Type B pancreatic cell (in vitro differentiated cells): Measurements from ENCODE around the gene ARMH4. TPM values are rescaled to one million over a fixed set of nuclear protein-coding genes. Genes with fewer than 3 reads are reported as not detected.

ENCODE experiments used
- DNase-seq: peaks from one replicate; pipeline ENCODE4 v3.0.0; 2021; ENCODE audit warnings: mixed read lengths; ENCODE audit not compliant: unreplicated experiment; ENCODE audit errors: extremely low spot score
- H3K27ac Mint-ChIP-seq: 2 replicates; pipeline ENCODE4 v1.8.0; 2021; ENCODE audit warnings: mild to moderate bottlenecking, mixed read lengths
- H3K27me3 Mint-ChIP-seq: 2 replicates; pipeline ENCODE4 v1.8.0; 2021; ENCODE audit warnings: mixed read lengths
- H3K36me3 Mint-ChIP-seq: 2 replicates; pipeline ENCODE4 v1.8.0; 2021; ENCODE audit warnings: mixed read lengths
- H3K4me1 Mint-ChIP-seq: one replicate; pipeline ENCODE4 v1.8.0; 2021; ENCODE audit warnings: mixed read lengths; ENCODE audit not compliant: unreplicated experiment
- H3K4me3 Mint-ChIP-seq: 2 replicates; pipeline ENCODE4 v1.8.0; 2021; ENCODE audit warnings: mild to moderate bottlenecking, mixed read lengths
- H3K9me3 Mint-ChIP-seq: 2 replicates; pipeline ENCODE4 v1.8.0; 2021; ENCODE audit warnings: mixed read lengths
- CTCF ChIP-seq: fragments of 200-600 bp; sonication (generic); conservative IDR thresholded peaks from 2 replicates; pipeline ENCODE4 v1.5.0; 2021; ENCODE audit warnings: antibody characterized with exemption, mild to moderate bottlenecking
- total RNA-seq: library from RNA; stranded (reverse); gene quantifications from 2 replicates; pipeline ENCODE4 v1.2.1, GENCODE V29; 2021; ENCODE audit warnings: low replicate concordance

The ARMH4 gene
- total RNA-seq, 1 donor from 2014 or later = 22.0 TPM

GRCh38 chr14:58198086-58198485 lies 46.1 kb upstream of the ARMH4 start:
- H3K27ac Mint-ChIP-seq = no peak overlapping the region
- no peaks in the 10 kb centered on the region for H3K9me3 Mint-ChIP-seq
- no peak for TF ChIP-seq CTCF
- DNase-seq = no peak
- H3K27me3 Mint-ChIP-seq = peaks cover 13% of the 10 kb centered on the region
- H3K4me1 Mint-ChIP-seq = peaks cover 17% of the 10 kb centered on the region
- H3K4me3 Mint-ChIP-seq = peak overlapping the region; percentile 20
- peaks cover 4% of the 10 kb centered on the region for H3K36me3 Mint-ChIP-seq

GRCh38 chr14:58196198-58196597 lies 44.2 kb upstream of the ARMH4 start:
- TF ChIP-seq CTCF = no peak
- peaks cover 15% of the 10 kb centered on the region for H3K4me1 Mint-ChIP-seq
- DNase-seq = no peak
- H3K36me3 Mint-ChIP-seq = peaks cover under 1% of the 10 kb centered on the region
- H3K9me3 Mint-ChIP-seq = no peaks in the 10 kb centered on the region
- peaks cover 21% of the 10 kb centered on the region for H3K27me3 Mint-ChIP-seq
- no peak overlapping the region for H3K4me3 Mint-ChIP-seq
- H3K27ac Mint-ChIP-seq = no peak overlapping the region

GRCh38 chr14:58193542-58193941 lies 41.5 kb upstream of the ARMH4 start:
- no peak for DNase-seq
- Mint-ChIP-seq H3K4me3 (no peak overlapping the region), H3K36me3 (no peaks in the 10 kb centered on the region), H3K4me1 (peaks cover 7% of the 10 kb centered on the region), H3K27me3 (peaks cover 21% of the 10 kb centered on the region), H3K27ac (no peak overlapping the region), H3K9me3 (no peaks in the 10 kb centered on the region)
- no peak for TF ChIP-seq CTCF

GRCh38 chr14:58191763-58192601 lies 40.0 kb upstream of the ARMH4 start:
- TF ChIP-seq CTCF = no peak
- H3K36me3 Mint-ChIP-seq = no peaks in the 10 kb centered on the region
- peaks cover 25% of the 10 kb centered on the region for H3K27me3 Mint-ChIP-seq
- no peak overlapping the region for H3K4me3 Mint-ChIP-seq
- H3K27ac Mint-ChIP-seq = no peak overlapping the region
- no peak for DNase-seq
- no peaks in the 10 kb centered on the region for H3K9me3 Mint-ChIP-seq
- H3K4me1 Mint-ChIP-seq = peaks cover 7% of the 10 kb centered on the region

- Mint-ChIP-seq H3K4me1 (peaks cover 7% of the 10 kb centered on the region), H3K36me3 (no peaks in the 10 kb centered on the region), H3K4me3 (no peak overlapping the region)
Measured at GRCh38 chr14:58189176-58189575, 37.2 kb upstream of the ARMH4 start.

More at GRCh38 chr14:58189176-58189575, 37.2 kb upstream of the ARMH4 start:
- no peak for DNase-seq
- H3K9me3 Mint-ChIP-seq = no peaks in the 10 kb centered on the region
- no peak for TF ChIP-seq CTCF
- no peak overlapping the region for H3K27ac Mint-ChIP-seq
- H3K27me3 Mint-ChIP-seq = peaks cover 27% of the 10 kb centered on the region
